Activated CD8-positive, alpha-beta memory T cell treated with anti-CD3 and anti-CD28 coated beads, Interleukin-2, amount 50 U/mL, for 1 hour (primary cell): ENCODE data around the gene MEGF9.
"Not testable (repeated sequence)": the region's sequence is repeated elsewhere in the genome, so short reads cannot be mapped to it uniquely, and the experiment has no call there.

Source experiments
- DNase-seq: peaks from one replicate; pipeline ENCODE4 v3.0.0-alpha.2; 2020; ENCODE audit errors: extremely low read depth

MEGF9 gene

GRCh38 chr9:120714088-120714845, at the start of gene MEGF9:
Gene MEGF9, minus strand, starts transcription at chr9:120714470. Its CDS starts 112 bp downstream, at chr9:120714358.
- peak; percentile 89 for DNase-seq

- DNase-seq = no peak
Observed at GRCh38 chr9:120761006-120761405, 46.7 kb upstream of the MEGF9 start.

- no peak for DNase-seq
Observed at GRCh38 chr9:120759755-120760400, 45.6 kb upstream of the MEGF9 start.

GRCh38 chr9:120758544-120758943, 44.3 kb upstream of the MEGF9 start:
- DNase-seq = no peak

GRCh38 chr9:120757026-120757913, 43.0 kb upstream of the MEGF9 start:
- no peak for DNase-seq

GRCh38 chr9:120756531-120756930, 42.3 kb upstream of the MEGF9 start:
- no peak for DNase-seq

- DNase-seq = peak; percentile 31
Observed at GRCh38 chr9:120755810-120756434, 41.7 kb upstream of the MEGF9 start.

- no peak for DNase-seq
Observed at GRCh38 chr9:120755044-120755443, 40.8 kb upstream of the MEGF9 start.

- no peak for DNase-seq
Observed at GRCh38 chr9:120750421-120750820, 36.2 kb upstream of the MEGF9 start.

GRCh38 chr9:120746366-120746765, 32.1 kb upstream of the MEGF9 start:
- DNase-seq = not testable (repeated sequence)

GRCh38 chr9:120745278-120745677, 31.0 kb upstream of the MEGF9 start:
- no peak for DNase-seq

GRCh38 chr9:120742951-120743416, 28.7 kb upstream of the MEGF9 start:
- DNase-seq = no peak

- DNase-seq = no peak
Observed at GRCh38 chr9:120741701-120742100, 27.4 kb upstream of the MEGF9 start.

GRCh38 chr9:120741191-120741590, 26.9 kb upstream of the MEGF9 start:
- DNase-seq = no peak

GRCh38 chr9:120740132-120740531, 25.9 kb upstream of the MEGF9 start:
- DNase-seq = no peak

GRCh38 chr9:120737416-120738165, 23.3 kb upstream of the MEGF9 start:
- DNase-seq = no peak

GRCh38 chr9:120736881-120737280, 22.6 kb upstream of the MEGF9 start:
- DNase-seq = no peak

- no peak for DNase-seq
Observed at GRCh38 chr9:120735415-120736126, 21.3 kb upstream of the MEGF9 start.

GRCh38 chr9:120734607-120735410, 20.5 kb upstream of the MEGF9 start:
- DNase-seq = no peak

- DNase-seq = no peak
Observed at GRCh38 chr9:120733190-120733589, 18.9 kb upstream of the MEGF9 start.
